Measurements from ENCODE around the gene SF3B4. TPM values are rescaled to one million over a fixed set of nuclear protein-coding genes. Genes with fewer than 3 reads are reported as not detected.
"Not testable (repeated sequence)": the region's sequence is repeated elsewhere in the genome, so short reads cannot be mapped to it uniquely, and the experiment has no call there.

Gene SF3B4
- total RNA-seq, 4 donors from 2014 or later: 14.9 to 21.6 (median 18.3) TPM

- TF ChIP-seq CTCF (IDR thresholded peaks at IDR 0.05) (no peak), POLR2A (IDR thresholded peaks at IDR 0.05) (no peak)
- no peak overlapping the region for H3K4me3 ChIP-seq (ENCODE audit: low read depth, poor library complexity, severe bottlenecking)
- intact Hi-C loops (cut with DNase I; ENCODE audit: low total_unique reads): no loop called here
- DNase-seq (ENCODE audit: low spot score in 2 of 2): no peak
- WGBS, 2 donors: 82 to 87% methylated on average over 6 of the region's 6 CpGs
Observed at GRCh38 chr1:149949911-149950310, 22.3 kb upstream of the SF3B4 start.

- no peak for DNase-seq (ENCODE audit: low spot score in 2 of 2)
- 88 to 90% methylated on average over 4 of the region's 4 CpGs for WGBS, 2 donors
- H3K4me3 ChIP-seq (ENCODE audit: low read depth, poor library complexity, severe bottlenecking): no peak overlapping the region
- TF ChIP-seq CTCF (IDR thresholded peaks at IDR 0.05) (no peak), POLR2A (IDR thresholded peaks at IDR 0.05) (no peak)
- intact Hi-C loops (cut with DNase I; ENCODE audit: low total_unique reads): no loop called here
Observed at GRCh38 chr1:149945206-149945605, 17.6 kb upstream of the SF3B4 start.

- H3K4me3 ChIP-seq (ENCODE audit: low read depth, poor library complexity, severe bottlenecking): no peak overlapping the region
- TF ChIP-seq CTCF (IDR thresholded peaks at IDR 0.05): no peak
- TF ChIP-seq POLR2A (IDR thresholded peaks at IDR 0.05): no peak
- DNase-seq (ENCODE audit: low spot score in 2 of 2): no peak
- intact Hi-C loops (cut with DNase I; ENCODE audit: low total_unique reads): no loop called here
- WGBS, 2 donors: 31 to 32% methylated on average over 3 of the region's 3 CpGs
Observed at GRCh38 chr1:149942885-149943284, 15.3 kb upstream of the SF3B4 start.

- no peak overlapping the region for H3K4me3 ChIP-seq (ENCODE audit: low read depth, poor library complexity, severe bottlenecking)
- 15 to 23% methylated on average over 5 of the region's 5 CpGs for WGBS, 2 donors
- intact Hi-C loops (cut with DNase I; ENCODE audit: low total_unique reads): no loop called here
- TF ChIP-seq POLR2A (IDR thresholded peaks at IDR 0.05) (no peak), CTCF (IDR thresholded peaks at IDR 0.05) (no peak)
- DNase-seq (ENCODE audit: low spot score in 2 of 2): no peak
Observed at GRCh38 chr1:149942207-149942606, 14.6 kb upstream of the SF3B4 start.

GRCh38 chr1:149940427-149940826 lies 12.8 kb upstream of the SF3B4 start:
- no peak overlapping the region for H3K4me3 ChIP-seq (ENCODE audit: low read depth, poor library complexity, severe bottlenecking)
- 87% methylated on average over 3 of the region's 3 CpGs for WGBS, 2 donors
- intact Hi-C loops (cut with DNase I; ENCODE audit: low total_unique reads): no loop called here
- TF ChIP-seq POLR2A (IDR thresholded peaks at IDR 0.05): no peak
- DNase-seq (ENCODE audit: low spot score in 2 of 2): no peak

GRCh38 chr1:149938668-149939003 lies 11.0 kb upstream of the SF3B4 start:
- WGBS, 2 donors: 25 to 28% methylated on average over 13 of the region's 13 CpGs
- DNase-seq (ENCODE audit: low spot score in 2 of 2); intact Hi-C loops (cut with DNase I; ENCODE audit: low total_unique reads); H3K4me3 ChIP-seq (ENCODE audit: low read depth, poor library complexity, severe bottlenecking): not testable (repeated sequence)

- TF ChIP-seq POLR2A (IDR thresholded peaks at IDR 0.05): no peak
- no peak for TF ChIP-seq CTCF (IDR thresholded peaks at IDR 0.05)
- no peak overlapping the region for H3K4me3 ChIP-seq (ENCODE audit: low read depth, poor library complexity, severe bottlenecking)
- no peak for DNase-seq (ENCODE audit: low spot score in 2 of 2)
- intact Hi-C loops (cut with DNase I; ENCODE audit: low total_unique reads): no loop called here
Observed at GRCh38 chr1:149937759-149938158, 10.2 kb upstream of the SF3B4 start.

Measured in lower leg skin (tissue), 4 donors.